Mesodermal cell (in vitro differentiated cells): ENCODE measurements around the gene HDAC4.

Source experiments
- H3K27ac ChIP-seq: 2 replicates; pipeline ENCODE4 v1.7.0; 2013; ENCODE audit warnings: mild to moderate bottlenecking, low read depth, low read length, moderate library complexity; ENCODE audit not compliant: severe bottlenecking
- H3K36me3 ChIP-seq: 2 replicates; pipeline ENCODE4 v1.7.1; 2013; ENCODE audit warnings: mild to moderate bottlenecking, low read length, moderate library complexity; ENCODE audit not compliant: control insufficient read depth, insufficient read depth
- H3K4me1 ChIP-seq: one replicate; pipeline ENCODE4 v1.7.1; 2013; ENCODE audit warnings: mild to moderate bottlenecking, low read length; ENCODE audit not compliant: insufficient read depth, control insufficient read depth, poor library complexity, severe bottlenecking
- H3K4me3 ChIP-seq: 2 replicates; pipeline ENCODE4 v1.7.0; 2013; ENCODE audit warnings: low read length, control low read depth, mild to moderate bottlenecking; ENCODE audit not compliant: insufficient read depth, poor library complexity, severe bottlenecking; ENCODE audit errors: extremely low read depth
- H3K9me3 ChIP-seq: 2 replicates; pipeline ENCODE4 v1.7.1; 2013; ENCODE audit warnings: mild to moderate bottlenecking, low read length, moderate library complexity; ENCODE audit not compliant: control insufficient read depth
- WGBS, 2 experiments: methylation state at CpG; one replicate each; pipeline ENCODE4 v1.1.5; 2013; ENCODE audit warnings: missing lambda C conversion rate in 2 of 2; ENCODE audit not compliant: insufficient coverage in 2 of 2; 5-methylcytosine and 5-hydroxymethylcytosine counted together

The HDAC4 gene

DNA sequence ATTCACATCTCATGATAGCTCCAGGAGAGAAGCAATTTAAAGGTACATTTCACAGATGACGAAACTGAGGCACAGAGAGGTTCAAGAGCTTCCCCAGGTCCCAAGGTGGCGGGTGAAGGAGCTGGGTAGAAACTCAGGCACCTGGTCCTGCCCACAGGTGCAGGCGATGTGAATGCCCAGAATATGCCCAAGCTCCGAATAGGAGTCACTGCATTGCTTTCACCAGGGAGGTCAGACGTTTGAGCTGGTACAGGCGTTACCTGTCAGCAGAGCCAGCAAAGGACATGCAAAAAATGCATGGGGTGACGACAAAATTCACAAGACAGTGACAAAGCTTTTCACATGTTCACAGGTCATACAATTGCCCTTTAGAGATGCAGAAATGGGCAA, 247.9 kb downstream of the HDAC4 start:
- no peak overlapping the region for H3K4me3 ChIP-seq
- 88 to 93% methylated on average over 7 of the region's 7 CpGs for WGBS, 2 experiments
- H3K36me3 ChIP-seq: peaks cover 28% of the 10 kb centered on the region
- no peaks in the 10 kb centered on the region for H3K9me3 ChIP-seq
- no peak overlapping the region for H3K27ac ChIP-seq
- H3K4me1 ChIP-seq: no peaks in the 10 kb centered on the region

DNA sequence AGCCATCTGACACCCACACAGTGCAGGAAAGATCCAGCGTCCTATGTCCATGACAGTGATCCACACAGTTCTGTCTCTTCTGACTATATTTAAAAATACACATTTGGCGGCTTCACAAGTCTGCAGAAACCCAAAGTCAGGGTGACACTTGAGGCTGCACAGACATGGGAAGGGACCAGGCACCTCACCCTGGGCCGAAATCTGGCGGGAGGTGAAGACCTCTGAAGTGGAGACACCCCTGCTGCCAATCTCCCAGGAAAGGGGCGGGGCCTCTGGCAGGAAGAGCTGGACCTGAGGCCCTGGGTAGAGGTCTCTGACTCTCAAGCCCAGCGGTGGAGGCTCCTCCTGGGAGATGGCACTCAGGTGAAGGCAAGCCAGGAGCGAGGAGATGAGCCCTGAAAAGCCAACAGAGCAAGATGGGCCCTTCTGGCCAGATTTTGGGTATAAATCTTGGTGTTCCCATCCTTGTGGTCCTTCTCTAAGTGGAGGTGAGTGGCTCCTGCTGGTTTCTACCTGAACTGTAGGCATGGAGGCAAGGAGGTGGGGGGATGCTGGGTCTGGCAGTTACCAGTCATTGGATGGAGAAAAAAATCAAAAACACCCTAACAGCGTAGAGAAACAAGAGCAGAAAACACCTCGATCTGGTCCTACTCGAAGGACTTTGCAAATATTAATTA, 248.4 kb downstream of the HDAC4 start:
- 93 to 95% methylated on average over 8 to 10 of the region's 10 CpGs for WGBS, 2 experiments
- peaks cover 28% of the 10 kb centered on the region for H3K36me3 ChIP-seq
- no peak overlapping the region for H3K27ac ChIP-seq
- H3K4me3 ChIP-seq: no peak overlapping the region
- H3K4me1 ChIP-seq: no peaks in the 10 kb centered on the region
- H3K9me3 ChIP-seq: no peaks in the 10 kb centered on the region

DNA sequence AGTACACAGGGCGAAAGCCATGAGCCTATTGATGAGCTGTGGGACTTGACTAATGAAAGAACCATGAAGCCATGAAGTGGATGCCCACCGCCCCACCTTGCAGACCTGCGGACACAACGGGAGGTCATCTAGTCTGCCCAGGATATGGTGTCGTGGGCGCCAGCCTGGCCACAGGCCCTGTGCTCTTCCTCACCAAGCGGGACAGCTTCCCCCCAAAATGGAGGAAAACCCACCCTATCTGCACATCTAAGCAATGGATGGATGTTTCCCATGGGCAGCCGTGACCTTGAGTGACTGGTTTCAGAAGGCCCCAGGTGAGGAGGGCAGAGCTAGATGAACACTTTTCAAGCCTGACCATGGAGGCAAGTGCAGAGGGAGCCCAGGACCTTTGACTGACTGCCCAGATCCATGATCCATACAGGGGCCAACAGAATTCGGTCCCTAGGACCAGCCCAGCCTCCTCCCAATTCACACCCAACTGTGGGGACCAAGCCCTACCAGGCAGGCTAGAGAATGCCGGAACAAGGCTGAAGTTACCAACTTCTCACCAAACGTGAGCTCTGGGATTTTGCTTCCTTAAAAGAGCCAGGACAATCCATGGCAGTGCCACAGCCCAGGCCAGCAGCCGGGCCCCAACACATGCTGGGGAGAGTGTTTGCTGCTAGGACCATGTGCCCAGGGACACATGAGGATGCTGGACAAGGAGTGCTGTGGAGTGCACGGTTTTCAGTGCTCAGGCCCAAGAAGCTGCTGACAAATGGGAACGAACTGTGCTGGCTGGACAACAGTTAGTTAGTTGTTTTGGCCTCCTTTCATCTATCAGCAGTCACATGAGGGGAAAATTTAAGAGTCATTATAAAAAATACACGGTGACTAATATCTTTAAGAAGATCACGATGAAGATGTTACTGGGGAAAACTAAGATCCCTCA, 249.4 kb downstream of the HDAC4 start:
- H3K4me1 ChIP-seq: no peaks in the 10 kb centered on the region
- 92 to 96% methylated on average over 10 to 12 of the region's 16 CpGs for WGBS, 2 experiments
- no peak overlapping the region for H3K4me3 ChIP-seq
- H3K27ac ChIP-seq: no peak overlapping the region
- H3K36me3 ChIP-seq: peaks cover 28% of the 10 kb centered on the region
- H3K9me3 ChIP-seq: no peaks in the 10 kb centered on the region

DNA sequence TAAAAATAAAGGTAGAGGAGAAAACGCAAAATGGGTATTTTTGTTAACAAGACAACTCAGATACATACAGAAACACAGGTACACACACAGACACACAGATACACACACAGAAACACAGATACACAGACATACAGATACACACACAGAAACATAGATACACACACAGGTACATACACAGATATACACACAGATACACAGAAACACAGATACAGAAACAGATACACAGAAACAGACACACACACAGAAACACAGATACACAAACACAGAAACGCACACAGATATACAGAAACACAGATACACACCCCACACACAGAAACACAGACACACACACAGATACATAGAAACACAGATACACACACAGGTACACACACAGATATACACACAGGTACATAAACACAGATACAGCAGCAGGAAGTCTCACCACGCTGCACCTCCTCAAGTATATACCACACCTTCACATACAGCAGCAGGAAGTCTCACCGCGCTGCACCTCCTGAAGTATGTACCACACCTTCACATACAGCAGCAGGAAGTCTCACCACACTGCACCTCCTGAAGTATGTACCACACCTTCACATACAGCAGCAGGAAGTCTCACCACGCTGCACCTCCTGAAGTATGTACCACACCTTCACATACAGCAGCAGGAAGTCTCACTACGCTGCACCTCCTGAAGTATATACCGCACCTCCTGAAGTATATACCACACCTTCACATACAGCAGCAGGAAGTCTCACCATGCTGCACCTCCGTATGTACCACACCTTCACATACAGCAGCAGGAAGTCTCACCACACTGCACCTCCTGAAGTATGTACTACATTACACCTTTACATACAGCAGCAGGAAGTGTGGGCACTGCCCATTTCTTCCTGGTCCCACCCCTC, 250.5 kb downstream of the HDAC4 start:
- H3K27ac ChIP-seq: no peak overlapping the region
- H3K9me3 ChIP-seq: no peaks in the 10 kb centered on the region
- WGBS, 2 experiments: 93% methylated on average over 2 to 5 of the region's 9 CpGs
- no peak overlapping the region for H3K4me3 ChIP-seq
- H3K4me1 ChIP-seq: no peaks in the 10 kb centered on the region
- peaks cover 19% of the 10 kb centered on the region for H3K36me3 ChIP-seq

GRCh38 chr2:239149501-239149900, 251.3 kb downstream of the HDAC4 start:
- Histone ChIP-seq H3K4me3 (no peak overlapping the region), H3K4me1 (no peaks in the 10 kb centered on the region), H3K27ac (no peak overlapping the region), H3K9me3 (no peaks in the 10 kb centered on the region), H3K36me3 (peaks cover 17% of the 10 kb centered on the region)
- 95 to 98% methylated on average over 11 to 14 of the region's 17 CpGs for WGBS, 2 experiments

DNA sequence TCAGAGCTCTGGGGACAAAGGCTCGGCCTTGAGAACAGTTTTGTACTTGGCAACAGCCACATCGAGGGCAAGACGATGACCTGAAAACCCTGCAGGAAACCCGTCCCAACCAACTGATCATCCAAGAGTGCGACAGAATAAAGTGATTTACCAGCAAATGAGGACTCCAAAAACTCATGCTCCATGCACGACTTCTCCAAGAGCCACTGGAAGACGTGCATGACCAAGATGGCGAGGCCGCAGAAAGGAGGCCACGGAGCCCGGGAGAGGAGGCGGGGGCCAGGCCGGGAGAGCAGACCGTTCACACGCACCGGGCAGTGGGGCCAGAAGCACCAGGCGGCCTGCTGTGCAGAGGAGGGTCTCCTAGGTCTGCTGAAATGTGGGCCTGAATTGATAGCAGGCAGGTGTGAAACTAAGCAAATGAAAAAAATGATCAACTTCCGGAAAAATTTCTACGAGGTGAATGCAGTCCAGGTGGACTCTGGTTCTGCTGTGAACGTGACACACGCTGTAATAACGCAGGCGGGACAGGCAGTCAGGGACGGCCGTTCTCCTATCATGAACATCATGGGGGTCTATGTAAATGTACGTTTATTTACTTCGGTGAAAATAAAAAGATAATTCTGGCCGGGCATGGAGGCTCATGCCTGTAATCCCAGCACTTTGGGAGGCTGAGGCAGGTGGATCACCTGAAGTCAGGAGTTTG, 252.2 kb downstream of the HDAC4 start:
- Histone ChIP-seq H3K4me1 (no peaks in the 10 kb centered on the region), H3K27ac (no peak overlapping the region), H3K4me3 (no peak overlapping the region), H3K9me3 (no peaks in the 10 kb centered on the region), H3K36me3 (peaks cover 23% of the 10 kb centered on the region)
- 89 to 92% methylated on average over 23 to 28 of the region's 28 CpGs for WGBS, 2 experiments

DNA sequence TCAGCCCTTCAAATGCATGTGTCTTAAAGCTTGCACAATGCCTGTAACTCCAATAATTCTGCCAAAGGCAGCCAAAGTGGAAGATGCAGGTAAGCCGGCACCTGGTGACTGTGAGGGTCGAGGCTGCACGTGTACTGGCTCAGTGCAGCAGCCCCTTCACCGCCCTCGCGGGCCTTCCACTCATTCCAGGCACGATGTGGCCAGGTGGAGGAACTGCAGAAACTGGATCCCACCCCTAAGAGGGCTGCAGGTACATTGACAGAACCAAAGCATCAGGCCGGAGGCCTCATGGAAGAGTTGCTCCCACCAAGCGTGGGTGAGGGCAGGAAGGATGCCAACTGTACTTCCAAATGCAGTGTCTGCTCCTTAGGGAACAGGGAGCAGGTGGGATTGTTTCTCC, 253.4 kb downstream of the HDAC4 start:
- Histone ChIP-seq H3K4me3 (no peak overlapping the region), H3K9me3 (no peaks in the 10 kb centered on the region), H3K4me1 (no peaks in the 10 kb centered on the region), H3K36me3 (peaks cover 15% of the 10 kb centered on the region), H3K27ac (no peak overlapping the region)
- WGBS, 2 experiments: 94 to 97% methylated on average over 9 of the region's 9 CpGs

DNA sequence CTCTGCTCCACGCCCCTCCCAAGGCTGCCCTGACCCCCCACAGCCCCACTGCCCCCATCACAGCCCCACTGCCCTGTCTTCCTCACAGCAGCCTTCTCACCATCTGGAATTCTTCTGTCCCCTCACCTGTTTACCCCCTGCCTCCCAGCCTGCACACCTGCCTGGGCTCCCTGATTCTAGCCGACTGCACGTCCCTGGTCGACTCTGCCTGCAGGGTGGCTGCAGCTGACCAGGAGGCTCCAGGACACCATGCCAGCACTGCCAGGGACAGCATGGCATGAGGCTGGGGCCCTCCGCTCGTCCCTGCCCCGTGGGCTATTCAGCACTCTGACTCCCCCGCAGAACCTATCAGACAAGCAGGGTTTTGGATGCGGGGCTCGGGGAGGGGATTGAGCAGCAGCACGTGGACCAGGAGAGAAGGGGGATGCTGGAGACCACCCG, 254.1 kb downstream of the HDAC4 start:
- Histone ChIP-seq H3K4me1 (no peaks in the 10 kb centered on the region), H3K9me3 (no peaks in the 10 kb centered on the region), H3K36me3 (peaks cover 12% of the 10 kb centered on the region), H3K27ac (no peak overlapping the region), H3K4me3 (no peak overlapping the region)
- 95 to 97% methylated on average over 7 to 12 of the region's 12 CpGs for WGBS, 2 experiments

- H3K36me3 ChIP-seq: peaks cover 12% of the 10 kb centered on the region
- no peaks in the 10 kb centered on the region for H3K9me3 ChIP-seq
- H3K27ac ChIP-seq: no peak overlapping the region
- no peaks in the 10 kb centered on the region for H3K4me1 ChIP-seq
- 93 to 94% methylated on average over 15 to 18 of the region's 19 CpGs for WGBS, 2 experiments
- no peak overlapping the region for H3K4me3 ChIP-seq
Measured at GRCh38 chr2:239146011-239146641, 254.7 kb downstream of the HDAC4 start.
